Right lobe of liver (tissue), 6 donors: Measurements from ENCODE around the gene PDZK1. TPM values are rescaled to one million over a fixed set of nuclear protein-coding genes. Genes with fewer than 3 reads are reported as not detected.

Source experiments
- ATAC-seq, 4 donors: fragments of 200-7000 bp; cut with Tn5 transposase; one replicate each; pipeline ENCODE4 v1.9.1; 2020; ENCODE audit warnings: mild to moderate bottlenecking in 4 of 4, moderate library complexity in 4 of 4
- DNase-seq, 3 donors: peaks; one replicate each; pipeline ENCODE4 v3.0.0-alpha.2; 2020
- H3K27ac ChIP-seq, 3 donors: fragments of 200-600 bp; one replicate each; pipeline ENCODE4 v1.8.0; 2022
- H3K27me3 ChIP-seq, 2 donors: fragments of 200-600 bp; one replicate each; pipeline ENCODE4 v1.8.0; 2022
- H3K36me3 ChIP-seq, 4 donors: fragments of 200-600 bp; sonication (generic) in 1 of 4; one replicate each; pipeline versions ENCODE4 v1.5.1 to v1.8.0; 2017 to 2022; ENCODE audit warnings: control low read depth in 1 of 4
- H3K4me1 ChIP-seq, 4 donors: fragments of 200-600 bp; sonication (generic) in 1 of 4; one replicate each; pipeline versions ENCODE4 v1.5.1 to v1.8.0; 2017 to 2022; ENCODE audit warnings: control low read depth in 1 of 4
- H3K4me3 ChIP-seq, 3 donors: fragments of 200-600 bp; one replicate each; pipeline ENCODE4 v1.8.0; 2022
- H3K9me3 ChIP-seq, 4 donors: fragments of 200-600 bp; sonication (generic) in 1 of 4; one replicate each; pipeline versions ENCODE4 v1.5.1 to v1.8.0; 2017 to 2022; ENCODE audit warnings: control low read depth in 1 of 4
- POLR2A ChIP-seq: fragments of 450-650 bp; IDR thresholded peaks from one replicate; pipeline ENCODE4 v1.6.1; 2017; ENCODE audit warnings: antibody characterized with exemption, mild to moderate bottlenecking
- WGBS: methylation state at CpG from one replicate; pipeline ENCODE4 v1.1.6; 2018; ENCODE audit warnings: low coverage, low lambda C conversion rate; ENCODE audit not compliant: insufficient coverage; ENCODE audit errors: missing lambda C conversion rate; 5-methylcytosine and 5-hydroxymethylcytosine counted together
- intact Hi-C, 2 donors: fragments of 100-400 bp; cut with DNase I; formaldehyde crosslinking; loops; one replicate each; pipeline versions ENCODE4 v1.11.2 to v1.14.1; 2022
- total RNA-seq, 6 experiments: library from RNA; depleted of rRNA in 2 of 6; stranded (reverse); fragments of >200 nt in 2 of 6; fragmentation: NEBNext Ultra II Directional in 3 of 6; extraction: Animal tissue kit (Norgen Biotek cat#: 25700) in 3 of 6; gene quantifications; one replicate each; pipeline versions ENCODE4 v1.1.0 to v1.2.4, GENCODE V29; 2016 to 2023
- TF ChIP-seq, protein P1 (sequence below), 4 donors: fragments of 200-600 bp in 3 of 4; fragments of 450-650 bp in 1 of 4; IDR thresholded peaks; one replicate each; pipeline versions ENCODE4 v1.5.1 to v1.8.0; 2016 to 2022; ENCODE audit warnings: antibody characterized with exemption in 4 of 4, mild to moderate bottlenecking in 2 of 4
- donor health status: DM: no; HTN: yes; CAD: no.
- donor health status: DM: no; HTN: no; CAD: no.
- donor health status: DM: no; HTN: no; CAD: no.
- donor health status: DM: no; HTN: yes; CAD: no.
- donor health status: DM: no; HTN: yes; CAD: no.

The PDZK1 gene
- total RNA-seq, 6 experiments from 2014 or later = 64.8 to 117 (median 79.2) TPM

DNA sequence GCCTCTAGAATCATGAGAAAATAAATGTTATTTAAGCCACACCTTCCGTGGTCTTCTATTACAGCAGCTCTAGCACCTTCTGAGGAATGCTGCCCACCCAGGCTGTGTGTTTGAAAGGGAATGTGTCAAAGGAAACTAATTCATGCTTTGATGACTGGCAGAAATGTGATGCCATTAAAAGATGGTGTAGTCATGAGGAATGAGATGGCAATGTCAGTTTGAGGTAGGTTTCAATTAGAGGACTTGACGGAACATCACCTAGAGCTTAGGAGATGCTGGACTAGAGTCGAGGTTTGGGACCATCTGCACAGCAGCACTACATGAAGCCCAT lies 10.6 kb downstream of the PDZK1 start:
- ATAC-seq (no peak), DNase-seq (no peak)
- Histone ChIP-seq H3K4me3 (no peak overlapping the region), H3K36me3 (no peaks in the 10 kb centered on the region), H3K9me3 (no peaks in the 10 kb centered on the region), H3K4me1 (peaks cover 0 to 15% (median 8%) of the 10 kb centered on the region in 4 donors), H3K27ac (no peak overlapping the region), H3K27me3 (no peaks in the 10 kb centered on the region)
- 91% methylated on average over 3 of the region's 3 CpGs for WGBS
- TF ChIP-seq, protein P1, sequence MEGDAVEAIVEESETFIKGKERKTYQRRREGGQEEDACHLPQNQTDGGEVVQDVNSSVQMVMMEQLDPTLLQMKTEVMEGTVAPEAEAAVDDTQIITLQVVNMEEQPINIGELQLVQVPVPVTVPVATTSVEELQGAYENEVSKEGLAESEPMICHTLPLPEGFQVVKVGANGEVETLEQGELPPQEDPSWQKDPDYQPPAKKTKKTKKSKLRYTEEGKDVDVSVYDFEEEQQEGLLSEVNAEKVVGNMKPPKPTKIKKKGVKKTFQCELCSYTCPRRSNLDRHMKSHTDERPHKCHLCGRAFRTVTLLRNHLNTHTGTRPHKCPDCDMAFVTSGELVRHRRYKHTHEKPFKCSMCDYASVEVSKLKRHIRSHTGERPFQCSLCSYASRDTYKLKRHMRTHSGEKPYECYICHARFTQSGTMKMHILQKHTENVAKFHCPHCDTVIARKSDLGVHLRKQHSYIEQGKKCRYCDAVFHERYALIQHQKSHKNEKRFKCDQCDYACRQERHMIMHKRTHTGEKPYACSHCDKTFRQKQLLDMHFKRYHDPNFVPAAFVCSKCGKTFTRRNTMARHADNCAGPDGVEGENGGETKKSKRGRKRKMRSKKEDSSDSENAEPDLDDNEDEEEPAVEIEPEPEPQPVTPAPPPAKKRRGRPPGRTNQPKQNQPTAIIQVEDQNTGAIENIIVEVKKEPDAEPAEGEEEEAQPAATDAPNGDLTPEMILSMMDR (IDR thresholded peaks at IDR 0.05) = no peak
- TF ChIP-seq POLR2A = no peak
- intact Hi-C loops = no loop called here

DNA sequence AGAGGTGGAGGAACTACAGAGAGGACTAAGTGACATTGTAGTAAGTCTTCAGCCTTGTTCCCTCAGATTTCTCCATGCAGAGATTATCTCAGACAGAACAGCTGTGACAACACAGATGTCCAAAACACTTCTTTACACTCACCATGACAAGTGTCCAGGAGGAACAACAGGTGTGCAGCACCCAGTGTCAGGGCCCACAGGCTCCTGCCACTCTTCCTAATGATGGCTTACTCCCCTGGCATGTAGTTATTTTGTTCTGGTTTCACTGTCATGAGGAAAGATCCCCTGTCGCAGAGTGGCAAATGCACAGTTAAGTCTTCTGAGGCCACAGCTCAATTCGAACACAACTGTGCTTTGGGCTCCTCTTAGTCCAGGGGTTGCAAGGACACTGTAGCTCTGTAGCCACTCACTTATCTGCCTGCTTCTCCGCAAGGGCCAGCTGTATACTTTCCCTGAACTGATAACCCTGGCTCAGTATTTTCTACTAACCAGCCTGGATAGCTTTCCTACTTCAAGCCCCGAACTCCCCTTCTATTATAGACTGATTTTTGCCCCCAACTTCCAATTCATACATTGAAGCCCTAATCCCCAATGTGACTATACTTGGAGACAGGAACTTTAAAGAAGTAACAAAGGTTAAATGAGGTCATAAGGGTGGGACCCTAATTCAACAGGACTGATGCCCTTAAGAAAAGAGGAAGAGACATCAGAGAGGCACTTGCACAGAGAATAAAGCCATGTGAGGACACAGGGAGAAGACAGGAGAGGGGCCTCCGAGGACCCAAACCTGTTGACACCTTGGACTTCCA lies 11.1 kb downstream of the PDZK1 start:
- intact Hi-C loops = no loop called here
- 71% methylated on average over 5 of the region's 5 CpGs for WGBS
- Histone ChIP-seq H3K4me1 (peaks cover 0 to 19% (median 11%) of the 10 kb centered on the region in 4 donors), H3K36me3 (no peaks in the 10 kb centered on the region), H3K9me3 (no peaks in the 10 kb centered on the region), H3K27ac (no peak overlapping the region), H3K27me3 (no peaks in the 10 kb centered on the region), H3K4me3 (no peak overlapping the region)
- DNase-seq (no peak), ATAC-seq (peak in 1 of 4 donors; percentile 19)
- TF ChIP-seq, protein P1 (IDR thresholded peaks at IDR 0.05) = no peak
- TF ChIP-seq POLR2A = no peak

DNA sequence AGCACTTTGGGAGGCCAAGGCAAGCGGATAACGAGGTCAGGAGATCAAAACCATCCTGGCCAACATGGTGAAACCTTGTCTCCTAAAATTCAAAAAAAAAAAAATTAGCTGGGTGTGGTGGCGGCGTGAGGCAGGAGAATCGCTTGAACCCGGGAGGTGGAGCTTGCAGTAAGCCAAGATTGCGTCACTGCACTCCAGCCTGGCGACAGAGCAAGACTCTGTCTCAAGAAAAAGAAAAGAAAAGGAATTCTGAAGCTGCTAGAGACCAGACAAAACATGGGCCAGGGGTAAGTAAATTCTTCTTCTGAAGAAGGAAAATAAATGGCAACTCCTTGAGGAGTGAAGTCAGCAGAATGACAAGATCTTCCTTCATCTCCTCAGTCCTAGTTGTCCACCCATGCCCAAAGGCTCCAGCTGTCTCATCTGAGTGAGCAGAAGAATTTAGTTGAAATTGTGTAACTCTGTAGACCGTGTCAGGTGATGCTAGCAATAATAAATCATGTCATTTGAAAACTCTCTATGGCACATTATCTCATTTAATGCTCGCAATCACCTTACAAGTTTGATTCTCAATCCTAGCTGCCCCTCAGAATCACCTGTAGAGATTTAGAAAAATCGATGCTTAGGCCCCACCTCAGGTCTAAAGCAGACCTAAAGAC lies 14.3 kb downstream of the PDZK1 start:
- peak overlapping the region in 2 of 3 donors; percentile 46 to 76 for H3K27ac ChIP-seq
- ATAC-seq (peak in 1 of 4 donors; percentile 18), DNase-seq (no peak)
- H3K36me3 ChIP-seq = peaks cover 0 to under 1% (median 0%) of the 10 kb centered on the region in 4 donors
- peaks cover 0 to 31% (median 13%) of the 10 kb centered on the region in 4 donors for H3K4me1 ChIP-seq
- no peak overlapping the region for H3K4me3 ChIP-seq
- H3K27me3 ChIP-seq = no peaks in the 10 kb centered on the region
- intact Hi-C loops = no loop called here
- TF ChIP-seq, protein P1 (IDR thresholded peaks at IDR 0.05) = no peak
- TF ChIP-seq POLR2A = no peak
- H3K9me3 ChIP-seq = no peaks in the 10 kb centered on the region
- WGBS = 65% methylated on average over 10 of the region's 11 CpGs

DNA sequence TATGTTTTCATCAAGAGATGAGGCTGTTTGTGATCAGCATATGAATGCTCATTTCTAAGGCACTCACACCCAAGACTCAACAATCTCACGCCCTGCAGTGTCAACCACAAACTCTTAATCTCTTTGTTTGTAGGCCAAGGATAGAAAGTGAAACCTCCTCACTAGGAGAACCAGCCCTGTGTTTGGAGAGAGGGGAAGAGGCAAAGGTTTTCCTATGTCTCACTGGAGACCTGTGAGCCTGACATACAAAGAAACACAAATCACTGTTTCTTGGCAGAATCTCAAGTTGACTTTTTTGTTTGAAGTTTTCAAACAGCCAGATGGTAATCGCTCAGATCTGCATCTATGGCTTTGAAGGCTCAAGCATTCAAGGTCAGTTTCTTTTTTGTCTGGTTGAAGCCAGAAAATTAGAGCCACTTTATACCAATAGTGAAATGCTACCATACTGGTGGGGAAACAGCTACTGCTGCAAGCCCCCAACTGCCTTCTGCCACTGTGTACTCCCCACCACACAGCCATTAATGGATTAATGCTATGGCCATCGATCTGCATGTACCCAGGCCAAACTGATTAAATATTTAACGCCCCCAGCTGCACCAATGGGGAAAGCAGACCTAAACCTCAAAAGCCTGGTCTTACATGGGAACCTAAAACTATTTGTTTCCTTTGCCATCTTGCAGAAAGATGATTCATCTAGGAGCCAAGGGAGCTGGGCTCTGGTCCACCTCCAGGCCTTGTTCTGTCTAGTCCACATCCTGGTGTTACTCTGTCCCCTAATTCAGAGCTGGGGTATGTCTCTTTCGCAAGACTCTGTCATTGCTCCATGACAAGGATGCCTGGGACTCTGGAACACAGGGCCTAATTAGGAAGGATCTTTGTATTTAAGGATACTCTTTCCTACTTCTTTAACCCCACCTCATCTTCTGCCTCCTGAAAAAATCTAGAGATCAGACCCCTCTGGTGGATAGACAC lies 16.3 kb downstream of the PDZK1 start:
- Histone ChIP-seq H3K9me3 (no peaks in the 10 kb centered on the region), H3K4me1 (peaks cover 0 to 31% (median 13%) of the 10 kb centered on the region in 4 donors), H3K27me3 (no peaks in the 10 kb centered on the region), H3K4me3 (no peak overlapping the region), H3K27ac (peak overlapping the region in 2 of 3 donors; percentile 58 to 76), H3K36me3 (peaks cover 0 to 12% (median 5%) of the 10 kb centered on the region in 4 donors)
- 32% methylated on average over 5 of the region's 5 CpGs for WGBS
- TF ChIP-seq, protein P1 (IDR thresholded peaks at IDR 0.05) = no peak
- no peak for TF ChIP-seq POLR2A
- DNase-seq (peak in 1 of 3 donors; percentile 44), ATAC-seq (peak; percentile 72 to 86 (median 77))
- intact Hi-C loops = no loop called here
